Smooth muscle cell (in vitro differentiated cells): ENCODE results near the gene TAS2R1. TPM values are rescaled to one million over a fixed set of nuclear protein-coding genes. Genes with fewer than 3 reads are reported as not detected.

Experiments used
- polyA plus RNA-seq: library from polyadenylated mRNA; unstranded; fragments of >200 nt; fragmentation: Nextera tagmentation; extraction: Ambion mirVana; gene quantifications from 2 replicates; pipeline ENCODE4 v1.2.1, GENCODE V29; 2016
- total RNA-seq: library from RNA; depleted of rRNA; stranded (reverse); fragments of >200 nt; gene quantifications from 2 replicates; pipeline ENCODE4 v1.2.3, GENCODE V29; 2014

TAS2R1 gene
- total and polyA plus RNA-seq, 2 experiments from 2014 or later: 0.53 TPM; not detected in 1

Other genes with a start within 250 kb of the TAS2R1 start
- gene SEMA5A, start 84.3 kb downstream of the TAS2R1 start, total RNA-seq: 65.1 and 67.0 TPM in 2 replicates
- 21.6 and 34.7 TPM in 2 replicates for gene SEMA5A, start 84.3 kb downstream of the TAS2R1 start, polyA plus RNA-seq